HG02588 (cell line): Measurements from ENCODE around the gene RUNDC1.

Experiments used
- ATAC-seq: cut with Tn5 transposase; IDR thresholded peaks from one replicate; pipeline ENCODE4 v1.9.1; 2021; ENCODE audit warnings: mild to moderate bottlenecking, moderate library complexity; ENCODE audit not compliant: unreplicated experiment

RUNDC1 gene

DNA sequence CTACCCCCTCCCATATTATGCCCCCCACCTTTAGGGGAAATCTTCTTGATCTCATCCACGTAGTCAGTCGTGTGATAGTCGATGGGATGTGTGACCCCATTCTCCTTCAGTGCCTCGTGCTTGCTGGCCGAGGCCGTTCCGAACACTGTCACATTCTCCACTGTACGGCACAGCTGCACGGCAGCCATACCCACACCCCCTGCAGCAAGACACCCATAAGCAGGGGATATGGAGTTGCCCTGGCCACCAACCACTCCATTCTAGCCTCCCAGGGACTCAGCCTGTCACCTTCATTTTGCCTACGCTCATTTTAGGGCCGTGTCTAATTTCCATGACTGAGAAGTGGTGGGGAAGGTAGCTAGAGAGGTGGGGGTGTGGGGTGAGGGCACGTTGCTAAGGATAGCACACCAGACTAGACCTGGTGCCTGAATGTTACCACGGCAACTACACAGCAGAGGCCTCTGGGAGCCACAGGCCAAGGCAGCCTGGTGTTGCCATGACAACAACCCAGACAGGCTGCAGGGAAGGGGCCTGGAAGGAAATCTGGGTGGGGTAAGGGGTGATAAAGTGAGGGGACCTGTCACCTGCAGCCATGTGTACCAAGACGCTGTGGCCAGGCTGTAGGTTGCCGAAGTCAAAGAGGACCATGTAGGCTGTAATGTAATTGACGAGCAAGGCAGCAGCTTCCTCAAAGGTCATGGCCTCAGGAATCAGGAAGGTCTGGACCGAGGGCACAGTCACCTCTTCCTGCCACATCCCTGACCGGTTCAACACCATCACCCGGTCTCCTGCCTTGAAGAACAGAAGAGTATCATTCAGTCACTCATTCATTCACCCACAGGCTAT, 37.9 kb downstream of the RUNDC1 start:
- no peak for ATAC-seq

DNA sequence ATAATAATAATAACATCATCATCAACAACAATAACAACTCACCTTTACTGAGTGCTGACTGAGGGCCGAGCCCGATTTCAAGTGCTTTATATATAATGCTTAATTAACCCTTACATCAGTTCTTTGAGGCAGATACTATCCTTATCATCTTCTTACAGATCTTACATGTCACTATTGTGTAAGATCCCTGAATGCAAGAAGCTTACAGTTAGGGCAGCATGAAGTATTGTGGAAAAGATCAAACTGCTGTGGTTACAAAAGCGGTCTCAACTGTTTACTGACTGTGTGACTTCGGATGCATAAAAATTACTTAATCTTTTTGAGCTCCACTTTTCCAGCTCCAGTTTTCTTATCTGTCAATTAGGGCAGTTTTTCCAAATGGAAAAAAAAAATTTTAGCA, 38.6 kb downstream of the RUNDC1 start:
- ATAC-seq, result no peak

GRCh38 chr17:43019418-43019817, 39.1 kb downstream of the RUNDC1 start:
- no peak for ATAC-seq

- ATAC-seq, result no peak
Measured at GRCh38 chr17:43020030-43020621, 39.8 kb downstream of the RUNDC1 start.

GRCh38 chr17:43020789-43021740, 40.7 kb downstream of the RUNDC1 start:
- ATAC-seq, result no peak

GRCh38 chr17:43021741-43022512, 41.6 kb downstream of the RUNDC1 start, which contains the start of gene VAT1:
Gene VAT1, minus strand, starts transcription at chr17:43022385. Its CDS starts 63 bp downstream, at chr17:43022322.
- ATAC-seq, result no peak

GRCh38 chr17:43024407-43025289, 44.3 kb downstream of the RUNDC1 start, which contains the start of gene RND2:
Gene RND2, plus strand, starts transcription at chr17:43025231. Its CDS starts 117 bp downstream, at chr17:43025348.
- ATAC-seq, result no peak

DNA sequence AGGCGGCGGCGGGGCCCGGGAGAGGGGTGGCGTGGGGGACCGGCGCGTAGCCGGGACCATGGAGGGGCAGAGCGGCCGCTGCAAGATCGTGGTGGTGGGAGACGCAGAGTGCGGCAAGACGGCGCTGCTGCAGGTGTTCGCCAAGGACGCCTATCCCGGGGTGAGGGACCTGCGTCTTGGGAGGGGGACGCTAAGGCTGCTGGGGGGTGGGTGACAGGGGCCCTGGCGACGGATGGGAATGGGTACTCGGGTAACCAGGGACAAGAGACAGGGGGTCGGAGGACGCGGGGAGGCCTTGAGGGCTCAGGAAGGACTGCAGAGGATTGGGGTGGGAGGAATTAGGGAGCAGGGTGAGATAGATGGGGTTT, 44.9 kb downstream of the RUNDC1 start:
- no peak for ATAC-seq

GRCh38 chr17:43025766-43026537, 45.6 kb downstream of the RUNDC1 start:
- no peak for ATAC-seq

- ATAC-seq, result no peak
Measured at GRCh38 chr17:43026595-43026994, 46.2 kb downstream of the RUNDC1 start.

GRCh38 chr17:43027091-43028032, 47.0 kb downstream of the RUNDC1 start:
- no peak for ATAC-seq

DNA sequence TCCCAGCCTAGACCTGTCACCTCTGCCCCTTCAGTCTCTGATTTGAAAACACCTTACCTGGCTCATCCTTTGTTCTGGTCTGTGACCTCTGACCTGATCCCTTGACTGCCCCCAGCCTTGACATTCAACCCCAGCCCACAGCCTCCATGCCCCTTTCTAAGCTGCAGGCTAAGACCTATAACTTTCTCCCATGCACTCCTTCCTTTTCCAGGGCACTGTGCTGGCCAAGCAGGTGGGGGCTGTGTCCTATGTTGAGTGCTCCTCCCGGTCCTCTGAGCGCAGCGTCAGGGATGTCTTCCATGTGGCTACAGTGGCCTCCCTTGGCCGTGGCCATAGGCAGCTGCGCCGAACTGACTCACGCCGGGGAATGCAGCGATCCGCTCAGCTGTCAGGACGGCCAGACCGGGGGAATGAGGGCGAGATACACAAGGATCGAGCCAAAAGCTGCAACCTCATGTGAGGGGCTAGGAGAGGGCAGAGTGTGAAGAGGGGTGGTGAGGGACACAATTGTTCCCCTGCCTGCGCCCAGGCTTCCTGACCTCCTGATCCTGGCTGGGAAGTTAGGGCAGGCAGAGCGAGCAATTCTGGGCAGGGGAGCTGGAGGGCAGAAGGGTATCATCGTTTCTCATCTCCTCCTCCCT, 48.0 kb downstream of the RUNDC1 start:
- ATAC-seq, result no peak

DNA sequence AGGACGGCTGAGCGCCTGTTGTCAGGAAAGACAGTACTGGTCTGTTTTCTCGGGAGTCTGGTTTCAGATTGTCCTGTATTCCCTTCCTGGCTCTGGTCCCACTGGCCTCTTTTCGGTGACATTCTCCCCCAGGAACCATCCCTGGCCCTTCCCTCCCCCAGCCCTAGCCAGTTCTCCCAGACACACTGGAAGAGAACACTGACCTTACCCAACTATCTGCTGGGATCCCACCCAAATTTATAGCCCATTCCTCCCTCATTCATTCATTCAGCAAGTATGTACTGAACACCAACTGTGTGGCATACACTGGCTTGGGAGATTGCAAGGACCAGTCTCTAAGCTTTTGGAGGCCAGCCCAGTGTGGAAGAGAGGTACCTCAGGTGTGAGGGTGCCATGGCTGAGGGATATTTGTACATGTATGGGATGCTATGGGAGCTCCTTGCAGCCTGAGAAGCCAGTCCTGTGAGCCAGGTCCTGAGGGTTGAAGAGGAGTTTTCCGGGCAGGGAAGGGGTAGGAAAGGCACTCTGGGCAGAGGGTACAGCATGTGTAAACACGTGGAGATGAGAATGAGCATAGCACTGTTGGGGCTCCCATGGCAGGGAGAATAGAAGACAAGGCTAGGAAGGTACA, 49.9 kb downstream of the RUNDC1 start:
- ATAC-seq, result no peak

- ATAC-seq, result no peak
Measured at GRCh38 chr17:43031666-43032065, 51.3 kb downstream of the RUNDC1 start.

GRCh38 chr17:43033948-43034881, 53.9 kb downstream of the RUNDC1 start:
- ATAC-seq, result no peak

- no peak for ATAC-seq
Measured at GRCh38 chr17:43034894-43035293, 54.5 kb downstream of the RUNDC1 start.
